Suppressor macrophage treated with lipopolysaccharide for 1 hour (primary cell): Measurements from ENCODE around the gene SYNDIG1.

ENCODE experiments used
- DNase-seq, 3 donors: peaks; one replicate each; pipeline ENCODE4 v3.0.0-alpha.2; 2020 to 2022

SYNDIG1 gene

DNA sequence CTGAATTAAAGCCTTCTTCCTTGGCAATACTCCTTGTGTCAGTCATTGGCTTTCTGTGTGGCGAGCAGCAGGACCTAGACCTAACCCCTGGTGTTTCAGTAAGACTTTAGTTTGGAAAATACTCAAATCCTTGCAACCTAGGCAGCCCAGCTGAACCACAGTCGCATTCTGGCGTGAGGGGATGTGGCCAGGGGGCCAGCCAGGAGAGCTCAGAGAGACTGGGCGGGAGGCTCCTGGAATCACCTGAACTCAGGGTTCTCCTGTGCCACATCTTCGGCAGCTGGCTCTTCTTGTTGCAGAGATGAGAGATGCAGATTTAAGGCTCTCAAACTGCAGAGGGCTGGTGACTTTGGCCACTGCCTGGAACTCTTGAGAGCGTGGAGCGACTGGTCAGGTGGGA, 102.7 kb downstream of the SYNDIG1 start:
- no peak for DNase-seq

DNA sequence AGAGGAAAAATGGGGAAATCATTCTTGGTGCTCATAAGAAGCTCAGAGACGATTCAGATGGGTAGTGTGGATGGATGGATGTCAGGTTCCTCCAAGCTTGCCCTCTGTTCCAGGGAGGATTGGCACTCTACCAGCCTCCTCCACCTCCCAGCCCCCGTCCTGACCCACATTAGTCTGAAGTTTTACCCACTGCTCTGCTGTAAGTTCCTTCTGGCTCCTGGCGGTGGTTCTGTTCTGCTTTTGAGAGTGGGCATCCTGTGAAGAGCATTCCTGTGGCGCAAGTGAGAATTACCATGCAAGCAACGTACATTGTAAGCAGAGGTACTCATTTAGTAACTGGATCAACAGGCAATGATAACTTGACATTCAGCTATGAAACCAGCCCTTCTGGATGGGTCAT, 103.4 kb downstream of the SYNDIG1 start:
- DNase-seq = no peak

DNA sequence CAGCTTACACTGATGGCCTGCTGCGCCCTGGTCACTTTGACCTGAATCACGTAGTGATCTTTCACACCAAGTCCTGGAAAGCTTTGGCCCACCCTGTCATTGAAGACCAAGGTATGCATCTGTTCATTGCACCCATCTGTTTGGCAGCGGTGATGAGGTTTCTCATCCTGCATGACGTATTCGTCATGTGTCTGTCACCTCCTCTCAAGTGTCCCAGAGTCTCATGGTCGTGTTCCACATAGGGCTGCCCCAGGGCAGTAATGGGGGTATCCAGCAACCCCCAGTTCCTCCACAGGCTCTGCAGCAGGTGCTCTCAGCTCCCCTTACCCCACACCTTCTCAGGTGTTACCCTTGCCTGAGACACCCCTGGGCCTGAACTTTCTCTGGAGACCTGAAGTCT, 104.1 kb downstream of the SYNDIG1 start:
- no peak for DNase-seq

DNA sequence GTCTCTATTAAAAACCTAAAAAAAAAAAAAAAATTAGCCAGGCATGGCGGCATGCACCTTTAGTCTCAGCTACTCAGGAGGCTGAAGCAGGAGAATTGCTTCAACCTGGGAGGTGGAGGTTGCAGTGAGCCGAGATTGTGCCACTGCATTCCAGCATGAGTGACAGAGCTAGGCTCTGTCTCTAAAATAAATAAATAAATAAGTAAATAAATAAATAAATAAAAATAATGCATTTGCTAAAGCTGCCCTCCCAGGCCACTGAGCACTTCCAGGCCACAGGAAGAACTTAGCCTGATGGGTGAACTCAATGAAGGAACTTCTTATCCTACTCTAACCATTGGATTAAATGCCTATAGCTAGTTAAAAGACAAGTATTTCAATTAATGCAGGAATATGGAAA, 104.9 kb downstream of the SYNDIG1 start:
- DNase-seq = no peak

DNA sequence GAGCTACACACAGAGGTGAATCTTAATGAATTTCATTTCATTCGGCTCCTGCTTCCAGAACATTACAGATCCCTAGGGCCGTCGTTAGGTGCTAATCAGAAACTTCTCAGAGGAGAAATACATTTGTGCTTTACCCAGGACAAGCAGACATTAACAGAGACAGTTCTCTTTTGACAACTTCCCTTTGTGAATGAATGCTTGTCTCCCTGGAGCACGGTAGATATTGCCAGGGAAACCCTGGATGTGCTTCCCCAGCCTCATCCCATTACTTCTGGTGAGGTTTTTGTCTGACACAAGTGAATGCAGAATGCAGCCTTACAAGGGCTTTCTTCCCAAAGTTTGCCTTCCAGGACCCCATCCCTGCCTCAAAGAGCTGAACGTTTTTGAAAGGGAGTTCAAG, 105.4 kb downstream of the SYNDIG1 start:
- no peak for DNase-seq

DNA sequence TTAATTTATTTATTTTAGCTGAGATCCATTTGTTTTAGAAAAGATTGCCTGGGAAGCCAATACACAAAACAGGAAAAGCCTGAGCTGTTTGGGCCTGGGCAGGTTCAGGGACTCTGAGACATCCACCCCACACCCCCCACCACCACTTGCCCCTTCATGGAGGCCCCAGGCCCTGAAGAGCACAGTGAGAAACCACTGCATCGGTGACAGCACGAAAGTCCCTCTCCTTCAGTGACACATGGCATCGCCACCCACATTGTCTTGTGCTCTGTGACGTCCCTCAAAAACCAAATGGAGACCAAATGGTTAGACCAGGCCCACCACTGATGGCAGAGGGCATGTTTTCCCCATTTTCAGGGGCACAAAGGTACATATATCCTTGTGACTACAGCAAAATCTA, 106.4 kb downstream of the SYNDIG1 start:
- no peak for DNase-seq

DNA sequence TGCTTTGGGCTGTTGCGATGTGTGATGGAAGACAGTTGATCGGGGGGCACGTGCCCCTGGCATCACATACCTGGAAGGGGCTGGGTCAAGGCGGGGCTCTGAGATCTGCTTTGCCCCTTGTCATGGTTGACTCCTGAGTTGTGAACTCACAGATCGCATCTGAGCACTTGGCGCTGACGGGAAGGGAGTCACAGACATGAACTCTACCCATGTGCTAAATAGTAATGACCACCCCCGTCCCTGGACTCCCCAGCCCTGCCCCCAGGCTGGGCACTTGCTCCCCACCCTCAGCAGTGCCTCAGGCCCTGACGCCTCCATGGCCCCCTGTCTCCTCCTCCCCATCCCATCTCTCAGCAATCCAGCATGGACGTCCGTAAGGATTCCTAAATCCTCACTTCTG, 107.0 kb downstream of the SYNDIG1 start:
- DNase-seq = no peak

DNA sequence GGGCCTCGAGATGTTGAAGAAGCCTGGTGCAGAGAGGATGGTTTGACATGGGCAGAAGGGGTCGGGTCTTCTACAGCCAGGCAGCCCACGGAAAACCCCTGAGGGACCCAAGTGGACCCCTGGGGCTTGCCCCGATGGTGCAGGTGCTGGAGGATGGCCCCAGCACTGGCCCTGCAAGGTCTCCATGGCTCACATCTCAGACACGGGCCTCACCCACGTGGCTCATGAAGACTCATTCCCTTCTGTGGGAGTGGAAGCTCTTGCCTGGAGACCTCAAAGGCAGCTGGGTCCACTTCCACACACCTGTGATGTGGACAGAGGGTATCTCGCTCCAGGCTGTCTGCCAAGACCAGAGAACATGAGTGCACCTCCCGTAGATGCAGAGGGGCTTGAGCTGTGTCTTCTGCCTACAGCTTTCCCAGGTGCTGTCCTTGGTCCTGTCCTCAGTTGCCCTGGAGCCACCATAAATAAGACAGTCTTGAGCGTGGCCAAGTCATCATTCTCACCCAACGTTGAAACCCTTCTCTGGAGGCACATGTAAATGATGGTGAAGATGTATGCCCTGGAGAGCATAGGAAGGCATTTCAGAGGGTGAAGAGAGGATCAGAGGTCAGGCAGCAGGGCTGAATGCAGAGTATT, 108.0 kb downstream of the SYNDIG1 start:
- no peak for DNase-seq

DNA sequence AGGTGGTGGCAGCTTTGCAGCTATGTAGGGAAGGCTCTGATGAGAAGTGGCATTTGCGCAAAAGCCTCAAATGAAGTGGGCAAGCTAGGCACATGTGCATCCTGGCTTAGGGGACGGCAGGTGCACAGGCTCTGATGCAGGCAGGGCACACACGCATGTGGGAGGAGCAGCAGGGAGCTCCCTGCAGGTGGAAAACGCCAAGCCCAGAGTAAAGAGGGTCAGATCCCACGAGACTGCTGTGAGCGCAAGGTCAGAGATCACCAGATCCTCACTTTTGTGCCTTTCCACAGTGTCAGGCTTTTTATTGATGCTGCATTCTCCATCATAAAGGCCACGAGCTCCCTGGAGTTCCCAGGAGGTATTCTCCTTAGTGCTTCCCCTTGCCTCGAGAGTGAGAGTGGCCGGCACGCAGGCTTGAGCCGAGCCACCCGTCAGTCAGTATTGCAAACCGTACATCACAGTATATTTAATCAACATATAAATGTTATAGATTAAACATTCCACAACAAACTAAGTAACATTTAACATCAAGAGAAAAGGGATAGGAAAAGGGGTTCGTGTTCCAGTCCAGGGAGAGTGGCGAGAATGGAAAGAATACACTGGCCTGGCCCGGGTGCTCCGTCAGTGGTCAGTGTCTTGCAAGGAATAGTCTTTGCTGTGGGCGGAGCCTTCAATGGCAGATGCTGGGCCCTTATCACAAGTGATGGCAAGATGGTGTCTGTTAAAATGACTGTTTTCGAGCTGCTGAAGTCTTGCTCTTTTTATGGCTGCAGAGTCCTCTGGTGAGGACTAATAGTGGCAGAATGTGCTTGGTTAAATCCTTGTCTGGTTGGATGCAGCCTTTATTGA, 109.4 kb downstream of the SYNDIG1 start:
- no peak for DNase-seq

DNA sequence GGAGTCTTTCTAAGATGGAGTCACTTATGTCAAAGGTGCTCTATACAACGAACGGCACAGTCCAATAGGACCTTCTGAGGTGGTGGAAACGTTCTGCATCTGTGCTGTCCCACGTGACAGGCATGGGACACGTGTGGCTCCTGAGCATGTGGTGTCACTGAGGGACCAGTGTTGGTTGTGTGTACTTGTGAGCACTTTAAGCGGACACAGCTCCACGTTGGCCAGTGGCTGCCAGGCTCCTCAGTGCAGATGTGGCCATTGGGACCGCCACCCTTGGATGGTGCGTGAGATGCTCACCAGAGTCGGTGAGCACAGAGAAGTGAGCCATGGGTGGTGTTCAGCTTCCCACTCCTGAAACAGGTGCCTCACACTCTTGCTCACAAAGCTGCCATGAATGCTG, 110.0 kb downstream of the SYNDIG1 start:
- DNase-seq = no peak

DNA sequence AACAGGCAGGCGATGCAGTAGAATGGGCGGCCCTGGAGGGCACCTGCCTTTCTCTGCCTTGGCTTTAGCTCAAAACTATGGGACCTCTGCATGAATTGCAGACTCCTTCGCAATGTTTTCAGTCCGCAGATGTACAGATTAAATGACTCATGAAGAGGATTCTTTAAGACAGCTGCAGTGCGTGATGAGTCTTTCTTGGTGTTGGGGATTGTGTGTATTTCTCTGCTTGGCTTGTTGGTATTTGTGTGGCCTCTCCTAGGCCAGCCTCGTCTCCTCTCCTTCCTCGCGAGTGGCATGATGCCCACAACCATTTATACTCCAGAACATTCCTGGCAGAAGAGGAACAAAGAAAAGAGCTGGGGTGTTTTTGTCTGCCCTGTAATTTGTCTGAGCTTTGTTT, 110.6 kb downstream of the SYNDIG1 start:
- no peak for DNase-seq

DNA sequence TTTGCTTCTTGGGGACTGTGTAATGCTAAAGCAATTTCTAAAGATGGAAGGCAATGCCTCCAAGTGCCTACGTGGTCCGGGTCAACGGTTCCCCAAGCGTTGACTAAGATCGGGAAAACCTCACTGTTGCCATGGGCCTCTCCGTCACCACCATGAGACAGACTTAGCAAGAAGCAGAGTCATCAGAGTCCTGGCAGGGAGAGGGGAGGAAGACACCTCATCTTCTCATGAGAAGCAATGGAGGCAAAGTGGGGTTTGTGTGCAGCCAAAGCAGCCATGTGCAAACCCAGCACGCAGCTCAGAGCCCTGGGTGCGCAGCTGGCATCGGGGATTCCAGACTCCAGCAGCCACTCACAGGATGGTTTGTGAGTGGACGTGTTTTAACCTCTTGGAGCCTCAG, 111.4 kb downstream of the SYNDIG1 start:
- DNase-seq = no peak

DNA sequence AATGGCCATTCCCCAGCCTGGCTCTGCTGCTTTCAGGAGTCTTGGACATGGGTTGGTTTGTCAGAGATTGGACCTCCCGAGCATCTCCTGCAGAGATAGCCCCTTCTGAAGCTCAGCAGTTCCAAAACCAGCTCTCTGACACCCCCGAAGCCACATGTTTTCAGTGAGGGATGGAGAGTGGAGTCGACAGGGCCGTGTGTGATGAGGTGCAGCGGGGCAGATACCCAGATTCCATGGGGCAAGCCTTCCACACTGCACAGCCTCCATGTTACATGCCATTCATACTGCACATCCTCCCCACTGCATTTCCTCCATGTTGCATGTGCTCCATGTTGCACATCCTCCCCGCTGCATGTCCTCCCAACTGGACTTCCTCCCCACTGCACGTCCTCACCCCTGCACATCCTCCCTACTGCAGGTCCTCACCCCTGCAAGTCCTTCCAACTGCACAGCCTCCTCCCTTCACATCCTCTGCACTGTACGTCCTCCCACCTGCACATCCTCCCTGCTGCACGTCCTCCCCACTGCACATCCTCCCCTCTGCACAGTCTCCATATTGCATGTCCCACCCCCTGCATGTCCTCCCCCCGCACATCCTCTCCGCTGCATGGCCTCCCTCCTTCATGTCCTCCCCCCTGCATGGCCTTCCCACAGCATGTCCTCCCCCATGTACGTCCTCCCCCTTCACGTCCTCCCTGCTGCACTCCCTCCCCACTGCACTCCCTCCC, 112.2 kb downstream of the SYNDIG1 start:
- DNase-seq = no peak

DNA sequence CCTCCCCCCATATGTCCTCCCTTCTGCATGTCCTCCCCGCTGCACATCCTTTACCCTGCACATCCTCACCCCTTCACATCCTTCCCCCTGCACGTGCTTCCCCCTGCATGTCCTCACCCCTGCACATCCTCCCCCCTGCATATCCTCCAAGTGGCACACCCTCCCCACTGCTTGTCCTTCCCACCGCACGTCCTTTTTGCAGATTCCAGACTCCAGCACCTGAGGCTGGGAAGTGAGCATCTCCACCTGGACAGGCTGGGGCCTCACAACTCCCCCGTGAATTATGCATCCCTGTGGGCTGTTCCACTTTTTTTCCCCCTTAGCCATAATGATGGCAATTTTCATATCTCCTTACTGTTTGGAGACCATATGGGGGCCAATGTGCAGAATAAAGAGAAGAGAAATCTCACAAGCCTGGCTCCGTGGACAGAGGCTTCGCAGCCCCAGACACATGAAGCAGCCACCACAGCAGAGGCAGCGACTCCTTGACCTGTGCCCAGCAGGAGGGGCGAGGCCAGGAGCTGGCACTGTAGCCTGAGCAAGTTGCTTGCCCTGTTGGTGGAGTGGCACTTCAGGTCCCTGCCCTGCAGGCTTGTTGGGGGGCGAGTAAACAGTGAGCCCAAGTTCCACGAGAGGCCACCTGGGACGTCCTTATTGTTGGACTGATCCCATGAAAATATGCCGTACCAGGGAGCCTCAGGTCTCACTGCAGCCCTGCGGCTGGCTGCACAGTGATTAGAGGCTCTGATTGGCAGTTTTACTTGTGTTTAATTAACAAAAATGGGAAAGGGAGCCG, 113.1 kb downstream of the SYNDIG1 start:
- no peak for DNase-seq

DNA sequence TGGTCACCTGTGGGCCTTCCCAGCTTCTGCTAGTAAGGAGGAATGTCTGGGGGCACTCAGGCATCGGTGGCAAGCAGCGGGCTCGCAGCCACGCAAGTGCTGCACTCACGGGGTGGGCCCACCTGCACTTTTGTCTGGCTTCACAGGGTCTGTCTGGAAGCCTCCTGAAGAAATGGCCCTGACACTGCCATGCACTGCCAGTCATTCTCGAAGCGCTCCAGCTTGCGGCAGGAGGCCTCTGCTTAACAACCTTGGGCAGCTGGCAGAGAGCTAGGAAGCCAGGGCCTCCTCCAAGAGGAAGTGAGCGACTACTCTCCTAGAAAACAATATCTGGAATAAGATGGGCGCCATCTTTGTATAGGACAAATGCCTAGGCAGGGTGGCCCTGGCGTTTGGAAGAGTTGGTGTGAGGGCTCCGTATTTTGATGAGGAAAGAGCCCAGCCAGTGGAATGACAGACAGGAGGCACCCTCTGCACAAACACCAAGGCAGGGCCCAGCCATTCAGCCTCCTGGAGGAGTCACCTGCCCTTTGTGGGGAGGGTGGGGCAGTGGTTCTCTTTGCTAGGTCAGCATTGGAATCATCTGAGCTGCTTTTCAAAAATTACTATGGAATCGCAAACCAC, 113.9 kb downstream of the SYNDIG1 start:
- no peak for DNase-seq

DNA sequence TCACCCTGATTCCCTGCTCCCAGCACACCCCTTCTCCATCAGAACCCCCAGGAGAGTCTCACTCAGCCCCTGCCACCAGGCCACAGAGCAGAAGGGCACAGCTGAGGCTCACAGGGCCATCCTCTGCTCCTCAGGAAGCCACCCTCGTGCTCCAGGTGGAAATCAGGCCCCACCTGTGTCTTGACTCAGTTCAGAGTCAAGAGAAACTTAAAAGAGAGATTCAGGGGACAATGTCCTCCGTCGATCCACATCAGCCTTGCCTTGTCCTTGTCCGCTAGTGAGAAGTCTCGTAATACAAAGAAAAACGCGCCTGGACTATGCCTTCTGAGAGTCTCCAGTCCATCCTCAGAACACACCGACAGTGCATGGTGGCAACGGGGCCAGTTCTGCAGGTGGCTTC, 114.6 kb downstream of the SYNDIG1 start:
- no peak for DNase-seq

DNA sequence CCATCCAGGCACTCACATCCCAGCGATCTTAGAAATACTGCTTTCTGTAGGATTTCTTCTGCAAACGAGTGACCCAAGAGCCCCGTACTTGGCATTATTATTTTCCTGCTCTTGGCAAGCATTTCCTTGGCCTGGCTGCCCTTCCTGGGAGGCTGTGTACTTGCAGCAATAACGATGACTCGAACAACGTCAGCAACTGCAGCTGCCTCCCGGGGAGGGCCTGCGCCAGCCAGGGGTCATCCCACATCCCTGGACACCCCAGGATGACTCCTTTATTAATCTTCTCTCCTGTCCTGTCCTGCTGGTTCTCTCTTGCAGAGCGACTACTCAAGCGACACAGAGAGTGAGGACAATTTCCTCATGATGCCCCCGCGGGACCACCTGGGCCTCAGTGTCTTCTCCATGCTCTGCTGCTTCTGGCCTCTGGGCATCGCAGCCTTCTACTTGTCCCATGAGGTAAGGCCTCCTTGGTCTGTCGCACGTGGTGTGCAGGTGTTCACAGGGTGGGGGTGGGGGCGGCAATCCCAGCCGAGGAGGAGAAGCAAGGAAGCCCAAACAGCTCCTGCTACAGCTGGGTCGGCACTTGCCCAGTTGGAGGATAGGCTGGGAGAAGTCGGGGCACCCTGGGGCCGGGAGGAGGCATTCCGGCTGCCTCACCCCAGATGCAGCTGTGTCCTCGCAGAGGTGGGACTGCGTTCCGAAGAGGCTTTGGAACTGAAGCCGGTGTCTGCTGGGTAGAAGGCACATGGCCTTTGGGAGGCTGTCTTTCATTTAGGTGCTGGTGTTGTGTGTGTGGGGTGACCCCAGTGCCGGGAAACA, 115.3 kb downstream of the SYNDIG1 start:
- DNase-seq = no peak

DNA sequence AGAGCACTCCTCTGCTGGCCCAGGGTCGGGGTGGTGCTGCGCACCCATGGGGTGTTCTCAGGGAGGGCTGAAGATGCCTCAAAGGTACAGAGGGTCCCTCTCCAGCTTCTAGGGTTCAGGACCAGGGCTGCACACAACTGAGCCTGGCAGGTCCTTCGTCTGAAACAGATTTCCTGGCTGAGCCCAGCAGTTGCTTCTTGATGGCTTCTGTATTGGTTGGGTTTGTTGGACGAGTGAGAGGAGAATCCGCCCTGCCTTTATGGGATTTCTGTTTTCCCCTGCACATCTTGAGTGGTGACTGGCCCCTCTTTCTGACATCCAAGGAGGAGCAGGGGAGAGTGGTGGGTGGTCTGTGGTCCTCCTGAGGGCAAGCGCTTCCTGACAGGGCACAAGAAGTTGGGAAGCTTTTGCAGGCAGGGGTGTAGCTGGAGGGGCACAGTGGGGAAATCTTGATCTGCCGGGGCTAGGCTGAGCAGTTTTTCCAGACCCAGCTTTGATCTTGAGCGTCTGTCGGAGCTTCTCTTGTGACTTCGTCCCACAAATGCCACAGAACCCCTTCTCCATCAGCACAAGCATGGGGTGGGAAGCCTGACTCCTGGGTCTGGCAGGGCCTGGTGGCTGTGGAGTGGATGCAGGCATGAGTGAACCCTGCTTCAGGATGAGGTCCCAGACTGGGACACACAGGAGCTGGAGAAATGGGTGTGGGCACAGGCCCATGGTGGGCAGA, 116.5 kb downstream of the SYNDIG1 start:
- DNase-seq = no peak

DNA sequence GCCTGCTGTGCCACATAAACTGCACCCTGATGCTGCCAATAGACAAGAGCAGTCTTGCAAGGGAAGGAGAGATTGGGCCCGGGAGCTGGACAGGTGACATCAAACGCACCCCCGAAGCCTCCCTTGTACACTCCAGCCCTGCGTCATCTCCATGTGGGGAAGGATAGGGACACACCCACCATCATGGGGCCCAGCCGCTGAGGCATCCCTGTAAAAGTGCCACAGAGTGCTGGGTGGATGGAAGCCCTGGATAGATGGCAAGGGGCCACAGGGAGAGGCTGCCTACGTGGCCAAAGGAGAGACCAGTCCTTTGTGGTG, 117.1 kb downstream of the SYNDIG1 start:
- DNase-seq = no peak

DNA sequence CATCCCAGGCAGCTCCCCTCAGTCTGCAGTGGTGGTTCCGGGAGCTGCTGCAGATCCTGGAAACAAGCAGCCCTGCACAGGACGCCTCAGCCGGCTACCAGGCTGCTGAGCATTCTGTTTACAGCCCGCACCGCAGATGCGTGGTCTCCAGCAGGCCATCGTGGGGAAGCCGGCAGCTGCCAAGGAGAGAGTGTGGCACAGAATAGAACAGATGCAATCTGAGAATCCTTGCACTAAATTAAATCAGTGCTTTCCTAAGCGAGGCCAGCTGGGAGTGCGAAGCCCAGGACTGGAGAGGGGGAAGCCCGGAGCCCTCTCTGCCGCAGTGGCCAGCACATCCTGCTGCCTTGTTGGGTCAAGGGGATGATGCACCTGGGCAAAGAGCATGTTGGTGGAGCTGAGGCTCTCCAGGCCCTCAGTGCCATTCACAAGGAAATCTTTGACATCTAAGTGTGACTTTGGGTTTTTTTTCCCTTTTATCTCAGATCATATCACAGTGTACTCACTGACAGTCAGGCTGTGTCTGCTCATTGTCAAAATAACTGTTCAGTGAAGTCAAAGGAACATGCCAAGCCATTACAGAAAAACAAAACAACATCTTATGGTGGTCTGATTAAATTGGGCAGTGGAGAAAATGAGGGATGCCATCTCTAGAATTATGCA, 118.1 kb downstream of the SYNDIG1 start:
- no peak for DNase-seq
